Endothelial cell of umbilical vein (primary cell): ENCODE results near the gene GXYLT2. TPM values are rescaled to one million over a fixed set of nuclear protein-coding genes. Genes with fewer than 3 reads are reported as not detected.

Experiments used
- BruUV-seq: library from RNA; stranded (reverse); fragments of 400-500 nt; replicated peaks from 2 replicates; lab custom pipeline; 2021; lab: Mats Ljungman, UMichigan
- CTCF ChIA-PET: fragments of 300-600, 350-600 bp; sonication (Branson Sonifier 250); formaldehyde crosslinking; loops from one replicate; lab custom pipeline; 2021; ENCODE audit warnings: antibody characterized with exemption, inconsistent platforms; lab: Charles Lee
- POLR2A ChIA-PET: fragments of 300-600, 350-600 bp; sonication (Branson Sonifier 250); formaldehyde crosslinking; loops from one replicate; lab custom pipeline; 2021; ENCODE audit warnings: antibody characterized with exemption, inconsistent platforms; lab: Charles Lee
- DNase-seq: peaks from one replicate; pipeline ENCODE4 v3.0.0-alpha.2; 2011; ENCODE audit warnings: low read depth, low spot score
- FAIRE-seq: peaks from 2 replicates; lab custom pipeline; 2011; peaks lifted over from hg19 to GRCh38; lab: Jason Lieb, UNC
- H2AFZ ChIP-seq: 2 replicates; pipeline ENCODE4 v1.6.0; 2012; ENCODE audit warnings: low read depth, low read length, control low read depth, inconsistent platforms
- H3K27ac ChIP-seq: 2 replicates; pipeline ENCODE4 v1.5.1; 2011; ENCODE audit warnings: low read depth, mild to moderate bottlenecking, control low read depth, low read length, moderate library complexity; ENCODE audit not compliant: insufficient read depth
- H3K27me3 ChIP-seq, 2 experiments: 2 replicates each; pipeline versions ENCODE4 v1.6.0 to v1.6.1; 2011; ENCODE audit warnings: low read length in 2 of 2, mixed read lengths in 1 of 2; ENCODE audit not compliant: control insufficient read depth in 2 of 2, insufficient read depth in 2 of 2
- H3K36me3 ChIP-seq, 2 experiments: 2 replicates in 1 of 2; 3 replicates in 1 of 2; pipeline ENCODE4 v1.5.1; 2011; ENCODE audit warnings: low read length in 2 of 2, mild to moderate bottlenecking in 1 of 2, moderate library complexity in 1 of 2; ENCODE audit not compliant: control insufficient read depth in 2 of 2, insufficient read depth in 2 of 2; ENCODE audit errors: extremely low read depth in 1 of 2
- H3K4me1 ChIP-seq: 3 replicates; pipeline ENCODE4 v1.5.1; 2011; ENCODE audit warnings: mild to moderate bottlenecking, low read length; ENCODE audit not compliant: control insufficient read depth, insufficient read depth; ENCODE audit errors: extremely low read depth
- H3K4me2 ChIP-seq: 2 replicates; pipeline ENCODE4 v1.6.1; 2011; ENCODE audit warnings: low read length, control low read depth, mixed read lengths; ENCODE audit not compliant: insufficient read depth
- H3K4me3 ChIP-seq, 3 experiments: fragments of 200-600 bp in 1 of 3; sonication (generic), shearing (Covaris generic) in 1 of 3; replicated peaks in 1 of 3; 2 replicates each; pipeline ENCODE4 v1.5.1; 2011 to 2016; ENCODE audit warnings: control low read depth in 3 of 3, low read length in 3 of 3, mild to moderate bottlenecking in 2 of 3, inconsistent platforms in 1 of 3, low read depth in 1 of 3, moderate library complexity in 1 of 3; ENCODE audit not compliant: insufficient read depth in 1 of 3
- H3K79me2 ChIP-seq: 2 replicates; pipeline ENCODE4 v1.6.0; 2012; ENCODE audit warnings: low read length, inconsistent platforms; ENCODE audit not compliant: control insufficient read depth, insufficient read depth
- H3K9ac ChIP-seq: replicated peaks from 2 replicates; pipeline ENCODE3; 2011; ENCODE audit warnings: low read length, control low read depth; ENCODE audit not compliant: insufficient read depth; ENCODE audit errors: extremely low read depth
- H3K9me1 ChIP-seq: replicated peaks from 3 replicates; pipeline ENCODE4 v1.6.0; 2011; ENCODE audit warnings: mild to moderate bottlenecking, low read length; ENCODE audit not compliant: control insufficient read depth, insufficient read depth; ENCODE audit errors: extremely low read depth
- H3K9me3 ChIP-seq: replicated peaks from 2 replicates; pipeline ENCODE4 v1.5.1; 2012; ENCODE audit warnings: low read length, inconsistent platforms; ENCODE audit not compliant: control insufficient read depth, insufficient read depth
- H4K20me1 ChIP-seq: replicated peaks from 2 replicates; pipeline ENCODE3; 2011; ENCODE audit warnings: mild to moderate bottlenecking, low read length; ENCODE audit not compliant: control insufficient read depth, insufficient read depth; ENCODE audit errors: extremely low read depth
- EZH2 ChIP-seq: IDR thresholded peaks from 2 replicates; pipeline ENCODE4 v1.6.1; 2012; ENCODE audit warnings: borderline replicate concordance, low read depth, mild to moderate bottlenecking, moderate library complexity, low read length, inconsistent platforms; ENCODE audit not compliant: severe bottlenecking
- FOS ChIP-seq: IDR thresholded peaks from 2 replicates; pipeline ENCODE4 v1.6.1; 2011; ENCODE audit warnings: mild to moderate bottlenecking, low read length, moderate library complexity, borderline replicate concordance; ENCODE audit not compliant: insufficient read depth
- GATA2 ChIP-seq: IDR thresholded peaks from 2 replicates; pipeline ENCODE4 v1.7.0; 2011; ENCODE audit warnings: low read depth, mild to moderate bottlenecking, moderate library complexity, mixed read lengths, low read length; ENCODE audit not compliant: insufficient read length, insufficient read depth
- JUN ChIP-seq: IDR thresholded peaks from 2 replicates; pipeline ENCODE4 v1.6.1; 2011; ENCODE audit warnings: borderline replicate concordance, low read depth; ENCODE audit not compliant: insufficient read length, insufficient read depth
- MAX ChIP-seq: IDR thresholded peaks from 2 replicates; pipeline ENCODE4 v1.6.1; 2011; ENCODE audit not compliant: insufficient read depth, insufficient read length
- MYC ChIP-seq: IDR thresholded peaks from one replicate; pipeline ENCODE4 v1.6.1; 2011; ENCODE audit warnings: mild to moderate bottlenecking, low read depth, low read length
- POLR2A ChIP-seq: IDR thresholded peaks from 2 replicates; pipeline ENCODE4 v1.6.1; 2012; ENCODE audit warnings: low read depth, mild to moderate bottlenecking, control low read depth, low read length
- POLR2AphosphoS5 ChIP-seq: IDR thresholded peaks from 2 replicates; pipeline ENCODE4 v1.6.1; 2012; ENCODE audit warnings: low read depth, mild to moderate bottlenecking, control low read depth, low read length, moderate library complexity; ENCODE audit not compliant: insufficient read depth
- dilution Hi-C: fragments of 300-500 bp; cut with MboI; formaldehyde crosslinking; loops from one replicate; pipeline ENCODE4 v1.15.0; 2019; ENCODE audit warnings: low sequenced_read_pairs; ENCODE audit not compliant: extremely low pct_ligation_motif_present
- intact Hi-C: fragments of 100-400 bp; cut with micrococcal nuclease; formaldehyde crosslinking; loops from one replicate; pipeline ENCODE4 v1.10.0; 2022
- polyA plus RNA-seq, 4 experiments: library from polyadenylated mRNA; depleted of rRNA in 3 of 4; stranded (reverse) in 3 of 4; unstranded in 1 of 4; fragments of >200 nt; gene quantifications; 2 replicates each; pipeline versions ENCODE4 v1.2.1 to v1.2.3, GENCODE V29; 2011 to 2012; ENCODE audit warnings: missing spikeins in 1 of 4
- total RNA-seq: library from RNA; stranded (reverse); gene quantifications from 2 replicates; pipeline ENCODE4 v1.2.3, GENCODE V29; 2021
- TF ChIP-seq, protein P1 (sequence below), 2 donors: IDR thresholded peaks; 1 replicate in 1 of 2; 2 replicates in 1 of 2; pipeline ENCODE4 v1.5.1; 2011; ENCODE audit warnings: low read length in 2 of 2, mild to moderate bottlenecking in 2 of 2, moderate library complexity in 2 of 2, control low read depth in 1 of 2, inconsistent platforms in 1 of 2, low read depth in 1 of 2; ENCODE audit not compliant: insufficient read depth in 1 of 2; ENCODE audit errors: extremely low read depth in 1 of 2

Gene GXYLT2
- total and polyA plus RNA-seq, 2 donors (not counting 3 experiments of a cell fraction or from before 2014, with no cell fraction given), result 0.07 to 0.24 TPM

DNA sequence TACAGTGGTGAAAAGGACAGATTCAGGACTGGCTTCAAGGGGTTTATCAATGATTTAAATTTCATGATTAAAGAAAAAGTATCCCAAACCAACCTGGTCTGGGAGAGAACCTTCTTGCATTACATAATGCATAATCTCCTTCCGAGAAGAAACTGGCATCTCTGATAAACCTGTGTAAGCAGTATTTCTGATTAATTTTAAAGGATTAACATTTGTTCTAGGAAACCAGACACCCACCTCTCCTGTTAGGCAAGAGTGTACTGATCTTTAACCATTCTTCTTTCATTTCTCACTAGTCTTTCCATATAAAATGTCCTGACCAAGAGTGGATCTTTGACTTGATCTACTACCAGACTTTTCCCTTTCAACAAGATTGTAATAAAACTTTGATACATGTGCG, 85.9 kb downstream of the GXYLT2 start:
- Histone ChIP-seq H4K20me1 (no peaks in the 10 kb centered on the region), H3K9me1 (no peaks in the 10 kb centered on the region), H3K4me2 (no peak overlapping the region), H3K4me1 (no peaks in the 10 kb centered on the region), H3K27ac (no peak overlapping the region), H3K4me3 (no peak overlapping the region), H3K27me3 (peaks cover 1 to 2% of the 10 kb centered on the region in 2 experiments), H3K36me3 (no peaks in the 10 kb centered on the region), H3K79me2 (no peaks in the 10 kb centered on the region), H3K9ac (no peak overlapping the region), H3K9me3 (no peaks in the 10 kb centered on the region), H2AFZ (no peak overlapping the region)
- no TSS peak for BruUV-seq
- POLR2A ChIA-PET, result no interaction called here
- intact Hi-C loops, result no loop called here
- CTCF ChIA-PET, result no interaction called here
- TF ChIP-seq EZH2 (no peak), POLR2AphosphoS5 (no peak), POLR2A (no peak), MAX (no peak), JUN (no peak), MYC (no peak), GATA2 (no peak), FOS (no peak)
- dilution Hi-C loops, result no loop called here
- DNase-seq (no peak), FAIRE-seq (no peak)

DNA sequence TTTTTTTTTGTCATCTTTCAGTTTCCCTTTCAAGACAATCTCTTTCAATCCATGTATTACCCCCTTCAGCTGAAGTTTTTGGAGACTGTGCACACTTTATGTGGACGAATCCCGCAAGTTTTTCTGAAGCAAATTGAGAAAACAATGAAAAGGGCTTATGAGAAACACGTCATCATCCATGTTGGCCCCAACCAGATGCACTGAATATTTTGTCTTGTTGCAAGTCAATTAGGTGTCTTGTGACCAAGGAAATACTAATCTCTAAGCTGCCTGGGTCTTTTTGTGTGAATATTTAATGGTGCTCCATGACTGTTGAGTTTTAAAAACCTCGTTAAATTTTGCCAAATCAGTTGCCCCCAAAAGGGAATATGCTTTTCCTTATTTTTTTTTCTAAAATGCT, 87.1 kb downstream of the GXYLT2 start:
- no peaks in the 10 kb centered on the region for H3K4me1 ChIP-seq
- FAIRE-seq, result no peak
- no peak overlapping the region for H3K9ac ChIP-seq
- dilution Hi-C loops (no loop called here), intact Hi-C loops (no loop called here)
- H3K27ac ChIP-seq, result no peak overlapping the region
- H3K4me2 ChIP-seq, result no peak overlapping the region
- no peaks in the 10 kb centered on the region for H4K20me1 ChIP-seq
- DNase-seq, result no peak
- H3K79me2 ChIP-seq, result no peaks in the 10 kb centered on the region
- no peak overlapping the region for H3K4me3 ChIP-seq
- no TSS peak for BruUV-seq
- no peaks in the 10 kb centered on the region for H3K9me1 ChIP-seq
- ChIA-PET POLR2A (no interaction called here), CTCF (interaction anchor here (1.2 kb wide), 1 partner anchor 81 kb away, joined by 4 read pairs; no protein-coding TSS in a partner anchor)
- H3K9me3 ChIP-seq, result no peaks in the 10 kb centered on the region
- no peak for TF ChIP-seq JUN
- no peak for TF ChIP-seq FOS
- no peak for TF ChIP-seq GATA2
- TF ChIP-seq EZH2, result no peak
- TF ChIP-seq POLR2AphosphoS5, result no peak
- TF ChIP-seq POLR2A, result no peak
- no peak for TF ChIP-seq MYC
- no peak for TF ChIP-seq MAX
- TF ChIP-seq, protein P1, sequence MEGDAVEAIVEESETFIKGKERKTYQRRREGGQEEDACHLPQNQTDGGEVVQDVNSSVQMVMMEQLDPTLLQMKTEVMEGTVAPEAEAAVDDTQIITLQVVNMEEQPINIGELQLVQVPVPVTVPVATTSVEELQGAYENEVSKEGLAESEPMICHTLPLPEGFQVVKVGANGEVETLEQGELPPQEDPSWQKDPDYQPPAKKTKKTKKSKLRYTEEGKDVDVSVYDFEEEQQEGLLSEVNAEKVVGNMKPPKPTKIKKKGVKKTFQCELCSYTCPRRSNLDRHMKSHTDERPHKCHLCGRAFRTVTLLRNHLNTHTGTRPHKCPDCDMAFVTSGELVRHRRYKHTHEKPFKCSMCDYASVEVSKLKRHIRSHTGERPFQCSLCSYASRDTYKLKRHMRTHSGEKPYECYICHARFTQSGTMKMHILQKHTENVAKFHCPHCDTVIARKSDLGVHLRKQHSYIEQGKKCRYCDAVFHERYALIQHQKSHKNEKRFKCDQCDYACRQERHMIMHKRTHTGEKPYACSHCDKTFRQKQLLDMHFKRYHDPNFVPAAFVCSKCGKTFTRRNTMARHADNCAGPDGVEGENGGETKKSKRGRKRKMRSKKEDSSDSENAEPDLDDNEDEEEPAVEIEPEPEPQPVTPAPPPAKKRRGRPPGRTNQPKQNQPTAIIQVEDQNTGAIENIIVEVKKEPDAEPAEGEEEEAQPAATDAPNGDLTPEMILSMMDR (IDR thresholded peaks at IDR 0.05; ENCODE audit: extremely low read depth in 1 of 2, insufficient read depth in 1 of 2, low read depth in 1 of 2, low read length in 2 of 2), result no peak
- H2AFZ ChIP-seq, result no peak overlapping the region
- H3K27me3 ChIP-seq, result peaks cover 1 to 2% of the 10 kb centered on the region in 2 experiments
- no peaks in the 10 kb centered on the region for H3K36me3 ChIP-seq
